GM19099 (cell line): Measurements from ENCODE around the gene BCKDK.

Source experiments
- POLR2A ChIP-seq: IDR thresholded peaks from 3 replicates; pipeline ENCODE4 v1.6.1; 2011; ENCODE audit warnings: low read depth; ENCODE audit not compliant: insufficient read length; ENCODE audit errors: extremely low read depth

BCKDK gene

DNA sequence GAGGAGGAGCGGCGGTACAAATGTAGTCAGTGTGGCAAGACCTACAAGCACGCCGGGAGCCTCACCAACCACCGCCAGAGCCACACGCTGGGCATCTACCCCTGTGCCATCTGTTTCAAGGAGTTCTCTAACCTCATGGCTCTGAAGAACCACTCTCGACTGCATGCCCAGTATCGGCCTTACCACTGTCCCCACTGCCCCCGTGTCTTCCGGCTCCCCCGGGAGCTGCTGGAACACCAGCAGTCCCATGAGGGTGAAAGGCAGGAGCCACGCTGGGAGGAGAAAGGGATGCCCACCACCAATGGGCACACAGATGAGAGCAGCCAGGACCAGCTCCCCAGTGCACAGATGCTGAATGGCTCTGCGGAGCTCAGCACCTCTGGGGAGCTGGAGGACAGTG lies 31.2 kb upstream of the BCKDK start:
- no peak for TF ChIP-seq POLR2A

DNA sequence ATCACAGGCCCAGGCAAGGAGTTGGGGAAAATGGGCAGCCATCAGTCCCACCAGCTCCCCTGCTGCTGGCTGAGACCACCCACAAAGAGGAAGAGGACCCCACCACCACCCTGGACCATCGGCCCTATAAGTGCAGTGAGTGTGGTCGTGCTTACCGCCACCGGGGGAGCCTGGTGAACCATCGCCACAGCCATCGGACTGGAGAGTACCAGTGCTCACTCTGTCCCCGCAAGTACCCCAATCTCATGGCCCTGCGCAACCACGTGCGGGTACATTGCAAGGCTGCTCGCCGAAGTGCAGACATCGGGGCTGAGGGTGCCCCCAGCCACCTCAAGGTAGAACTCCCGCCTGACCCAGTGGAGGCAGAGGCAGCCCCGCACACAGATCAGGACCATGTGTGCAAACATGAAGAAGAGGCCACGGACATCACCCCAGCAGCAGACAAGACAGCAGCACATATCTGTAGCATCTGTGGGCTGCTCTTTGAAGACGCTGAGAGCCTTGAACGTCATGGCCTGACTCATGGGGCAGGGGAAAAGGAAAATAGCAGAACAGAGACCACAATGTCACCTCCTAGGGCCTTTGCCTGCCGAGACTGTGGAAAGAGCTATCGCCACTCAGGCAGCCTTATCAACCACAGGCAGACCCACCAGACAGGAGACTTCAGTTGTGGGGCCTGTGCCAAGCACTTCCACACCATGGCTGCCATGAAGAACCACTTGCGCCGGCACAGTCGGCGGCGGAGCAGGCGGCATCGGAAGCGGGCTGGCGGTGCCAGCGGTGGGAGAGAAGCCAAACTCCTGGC lies 30.4 kb upstream of the BCKDK start:
- TF ChIP-seq POLR2A, result no peak

DNA sequence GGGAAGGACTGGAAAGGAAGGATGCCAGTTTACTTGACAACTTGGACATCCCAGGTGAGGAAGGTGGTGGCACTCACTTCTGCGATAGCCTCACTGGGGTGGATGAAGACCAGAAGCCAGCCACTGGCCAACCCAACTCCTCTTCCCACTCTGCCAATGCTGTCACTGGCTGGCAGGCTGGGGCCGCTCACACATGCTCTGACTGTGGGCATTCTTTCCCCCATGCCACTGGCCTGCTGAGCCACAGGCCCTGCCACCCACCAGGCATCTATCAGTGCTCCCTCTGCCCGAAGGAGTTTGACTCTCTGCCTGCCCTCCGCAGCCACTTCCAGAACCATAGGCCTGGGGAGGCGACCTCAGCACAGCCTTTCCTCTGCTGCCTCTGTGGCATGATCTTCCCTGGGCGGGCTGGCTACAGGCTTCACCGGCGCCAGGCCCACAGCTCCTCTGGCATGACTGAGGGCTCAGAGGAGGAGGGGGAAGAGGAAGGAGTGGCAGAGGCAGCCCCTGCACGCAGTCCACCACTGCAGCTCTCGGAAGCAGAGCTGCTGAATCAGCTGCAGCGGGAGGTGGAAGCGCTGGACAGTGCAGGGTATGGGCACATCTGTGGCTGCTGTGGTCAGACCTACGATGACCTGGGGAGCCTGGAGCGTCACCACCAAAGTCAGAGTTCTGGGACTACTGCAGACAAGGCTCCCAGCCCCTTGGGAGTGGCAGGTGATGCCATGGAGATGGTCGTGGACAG lies 29.4 kb upstream of the BCKDK start:
- TF ChIP-seq POLR2A, result no peak

GRCh38 chr16:31079342-31079944 lies 28.7 kb upstream of the BCKDK start:
- no peak for TF ChIP-seq POLR2A

DNA sequence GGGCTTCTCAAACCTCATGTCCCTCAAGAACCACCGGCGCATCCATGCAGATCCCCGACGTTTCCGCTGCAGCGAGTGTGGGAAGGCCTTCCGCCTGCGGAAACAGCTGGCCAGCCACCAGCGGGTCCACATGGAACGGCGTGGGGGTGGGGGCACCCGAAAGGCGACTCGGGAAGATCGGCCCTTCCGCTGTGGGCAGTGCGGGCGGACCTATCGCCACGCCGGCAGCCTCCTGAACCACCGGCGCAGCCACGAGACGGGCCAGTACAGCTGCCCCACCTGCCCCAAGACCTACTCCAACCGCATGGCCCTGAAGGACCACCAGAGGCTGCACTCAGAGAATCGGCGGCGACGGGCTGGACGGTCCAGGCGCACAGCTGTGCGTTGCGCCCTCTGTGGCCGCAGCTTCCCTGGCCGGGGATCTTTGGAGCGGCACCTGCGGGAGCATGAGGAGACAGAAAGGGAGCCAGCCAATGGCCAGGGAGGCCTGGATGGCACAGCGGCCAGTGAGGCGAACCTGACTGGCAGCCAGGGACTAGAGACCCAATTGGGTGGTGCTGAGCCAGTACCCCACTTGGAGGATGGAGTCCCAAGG lies 28.1 kb upstream of the BCKDK start:
- no peak for TF ChIP-seq POLR2A

- no peak for TF ChIP-seq POLR2A
Observed at GRCh38 chr16:31080756-31081419, 27.3 kb upstream of the BCKDK start.

GRCh38 chr16:31081428-31082351 lies 26.5 kb upstream of the BCKDK start:
- no peak for TF ChIP-seq POLR2A

- no peak for TF ChIP-seq POLR2A
Observed at GRCh38 chr16:31082368-31083045, 25.7 kb upstream of the BCKDK start.

GRCh38 chr16:31083081-31083480 lies 25.1 kb upstream of the BCKDK start:
- TF ChIP-seq POLR2A, result no peak

GRCh38 chr16:31083556-31083955 lies 24.6 kb upstream of the BCKDK start:
- no peak for TF ChIP-seq POLR2A

DNA sequence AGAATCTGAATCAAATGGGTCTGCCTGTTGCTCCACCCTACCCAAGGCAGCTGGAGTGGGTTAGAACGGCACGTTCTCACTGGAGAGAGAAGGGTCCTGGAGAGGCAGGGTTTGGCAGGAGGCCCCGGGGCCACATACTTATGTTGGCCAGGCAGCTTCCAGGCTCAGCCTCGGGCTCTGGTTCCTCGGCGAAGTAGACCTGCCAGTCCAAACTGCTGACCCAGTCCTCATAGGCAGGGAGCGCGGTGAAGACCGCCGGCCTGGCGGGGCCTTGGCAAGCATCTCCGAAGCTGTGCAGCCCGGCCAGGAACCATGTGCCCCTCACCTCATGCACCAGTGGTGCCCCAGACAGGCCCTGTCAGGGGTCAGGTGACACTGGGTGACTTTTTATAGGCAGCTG lies 24.2 kb upstream of the BCKDK start:
- no peak for TF ChIP-seq POLR2A

GRCh38 chr16:31084584-31085302 lies 23.4 kb upstream of the BCKDK start:
- no peak for TF ChIP-seq POLR2A

- TF ChIP-seq POLR2A, result no peak
Observed at GRCh38 chr16:31085411-31085810, 22.8 kb upstream of the BCKDK start.

DNA sequence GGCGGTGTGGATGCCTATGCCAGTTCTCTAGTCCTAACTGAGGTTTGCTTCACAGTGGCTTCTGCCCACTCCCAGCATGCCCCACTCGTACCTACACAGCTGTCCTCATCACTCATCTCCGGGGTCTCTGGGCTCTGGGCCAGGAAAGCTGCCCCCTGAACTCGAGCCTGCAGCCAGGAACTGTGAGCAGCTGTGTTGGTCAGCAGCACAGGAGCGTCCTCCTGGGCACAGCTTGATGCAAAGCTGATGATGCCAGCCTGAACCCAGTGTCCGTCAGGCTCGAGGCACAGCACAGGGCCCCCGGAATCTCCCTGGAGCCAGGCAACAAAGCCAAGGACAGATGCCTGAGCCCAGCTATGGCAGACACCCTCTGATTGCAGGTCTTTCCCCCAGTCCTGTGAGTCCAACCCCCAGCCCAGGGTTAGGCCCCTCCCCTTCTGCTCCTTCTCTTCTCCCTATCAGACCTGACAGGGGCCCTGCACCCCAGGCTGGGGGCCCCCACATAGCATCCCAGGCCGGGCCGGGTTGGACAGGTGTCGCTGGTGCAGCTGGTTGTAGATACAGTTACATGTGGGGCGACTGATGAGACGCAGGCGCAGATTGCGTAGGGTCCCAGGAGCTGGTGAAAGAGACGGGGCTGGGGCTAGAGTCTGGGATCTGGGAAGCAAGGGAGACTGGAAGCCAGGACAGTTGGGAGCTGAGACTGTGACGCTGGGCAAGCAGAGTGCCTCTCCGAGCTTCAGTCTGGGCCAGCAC lies 22.1 kb upstream of the BCKDK start:
- TF ChIP-seq POLR2A, result no peak
